WTC11 (cell line): ENCODE data around the gene C3. TPM values are rescaled to one million over a fixed set of nuclear protein-coding genes. Genes with fewer than 3 reads are reported as not detected.

Source experiments
- ATAC-seq: fragments of 200-7000 bp; cut with Tn5 transposase; 2 replicates; pipeline ENCODE4 v1.10.0; 2021; ENCODE audit warnings: mild to moderate bottlenecking, moderate library complexity
- CTCF ChIA-PET: fragments of 300-600 bp; sonication (Branson Sonifier 250); formaldehyde crosslinking; loops from one replicate; lab custom pipeline; 2021; ENCODE audit warnings: antibody characterized with exemption; lab: Charles Lee
- POLR2A ChIA-PET: fragments of 350-600 bp; sonication (Branson Sonifier 250); formaldehyde crosslinking; loops from one replicate; lab custom pipeline; 2021; ENCODE audit warnings: antibody characterized with exemption; lab: Charles Lee
- DNase-seq: peaks from one replicate; pipeline ENCODE4 v3.0.0; 2021; ENCODE audit warnings: low spot score
- H3K27ac Mint-ChIP-seq: 2 replicates; pipeline ENCODE4 v1.8.0; 2021; ENCODE audit warnings: mixed read lengths
- H3K27me3 Mint-ChIP-seq: 2 replicates; pipeline ENCODE4 v1.8.0; 2021; ENCODE audit warnings: low read depth, mild to moderate bottlenecking, moderate library complexity, mixed read lengths
- H3K36me3 Mint-ChIP-seq: 2 replicates; pipeline ENCODE4 v1.8.0; 2021; ENCODE audit warnings: mixed read lengths
- H3K4me1 Mint-ChIP-seq: 2 replicates; pipeline ENCODE4 v1.8.0; 2022; ENCODE audit warnings: mixed read lengths
- H3K4me3 Mint-ChIP-seq: 2 replicates; pipeline ENCODE4 v1.8.0; 2021; ENCODE audit warnings: mild to moderate bottlenecking, moderate library complexity, mixed read lengths
- H3K9me3 Mint-ChIP-seq: 2 replicates; pipeline ENCODE4 v1.8.0; 2021; ENCODE audit warnings: mixed read lengths
- CREM ChIP-seq: sonication (generic); formaldehyde crosslinking; IDR thresholded peaks from 2 replicates; pipeline ENCODE4 v1.8.1; 2022; ENCODE audit warnings: mild to moderate bottlenecking, missing genetic modification reagents, moderate library complexity
- EMX1 ChIP-seq: fragments of 250-450 bp; sonication (Bioruptor Pico); IDR thresholded peaks from 2 replicates; pipeline ENCODE4 v1.8.0; 2021; ENCODE audit warnings: mild to moderate bottlenecking
- GABPB1 ChIP-seq: sonication (generic); formaldehyde crosslinking; IDR thresholded peaks from 2 replicates; pipeline ENCODE4 v1.8.1; 2023; ENCODE audit warnings: mild to moderate bottlenecking, missing genetic modification reagents
- GRHL2 ChIP-seq: fragments of 250-450 bp; sonication (Bioruptor Pico); IDR thresholded peaks from 2 replicates; pipeline ENCODE4 v1.8.0; 2022; ENCODE audit warnings: mild to moderate bottlenecking, moderate library complexity; ENCODE audit not compliant: insufficient replicate concordance, severe bottlenecking
- GTF2I ChIP-seq: fragments of 250-450 bp; sonication (Bioruptor Pico); conservative IDR thresholded peaks from 2 replicates; pipeline ENCODE4 v1.4.0; 2021; ENCODE audit warnings: mild to moderate bottlenecking
- JAZF1 ChIP-seq: fragments of 250-450 bp; sonication (Bioruptor Pico); IDR thresholded peaks from 2 replicates; pipeline ENCODE4 v1.9.0; 2021; ENCODE audit warnings: moderate library complexity, mild to moderate bottlenecking, inconsistent platforms
- NFATC4 ChIP-seq: fragments of 250-450 bp; sonication (Bioruptor Pico); IDR thresholded peaks from 2 replicates; pipeline ENCODE4 v1.9.0; 2021; ENCODE audit warnings: mild to moderate bottlenecking
- RORB ChIP-seq: fragments of 250-450 bp; sonication (Bioruptor Pico); IDR thresholded peaks from 2 replicates; pipeline ENCODE4 v1.9.0; 2021; ENCODE audit warnings: mild to moderate bottlenecking
- SOX15 ChIP-seq: fragments of 250-450 bp; sonication (Bioruptor Pico); IDR thresholded peaks from 2 replicates; pipeline ENCODE4 v1.9.0; 2021; ENCODE audit warnings: mild to moderate bottlenecking
- SP1 ChIP-seq: sonication (generic); formaldehyde crosslinking; conservative IDR thresholded peaks from 2 replicates; pipeline ENCODE4 v1.8.1; 2022; ENCODE audit warnings: missing genetic modification reagents
- TCF7 ChIP-seq: sonication (generic); formaldehyde crosslinking; IDR thresholded peaks from 2 replicates; pipeline ENCODE4 v1.8.0; 2022; ENCODE audit warnings: mild to moderate bottlenecking, low read depth, missing genetic modification reagents, moderate library complexity
- ZNF121 ChIP-seq: sonication (generic); formaldehyde crosslinking; IDR thresholded peaks from 2 replicates; pipeline ENCODE4 v1.8.0; 2023; ENCODE audit warnings: missing genetic modification reagents
- ZNF232 ChIP-seq: sonication (generic); formaldehyde crosslinking; IDR thresholded peaks from 2 replicates; pipeline ENCODE4 v1.8.0; 2022; ENCODE audit warnings: mild to moderate bottlenecking, missing genetic modification reagents
- ZNF263 ChIP-seq: sonication (generic); formaldehyde crosslinking; IDR thresholded peaks from 2 replicates; pipeline ENCODE4 v1.8.1; 2022; ENCODE audit warnings: low read depth, mild to moderate bottlenecking, moderate library complexity, missing genetic modification reagents
- ZNF671 ChIP-seq: fragments of 250-450 bp; sonication (Bioruptor Pico); IDR thresholded peaks from 2 replicates; pipeline ENCODE4 v1.8.0; 2021; ENCODE audit warnings: mild to moderate bottlenecking
- total RNA-seq: library from RNA; stranded (reverse); gene quantifications from 3 replicates; pipeline ENCODE4 v1.2.3, GENCODE V29; 2021
- TF ChIP-seq, protein P1 (sequence below): sonication (generic); formaldehyde crosslinking; IDR thresholded peaks from 2 replicates; pipeline ENCODE4 v1.8.0; 2022; ENCODE audit warnings: missing genetic modification reagents
- TF ChIP-seq, protein P2 (sequence below): sonication (generic); formaldehyde crosslinking; IDR thresholded peaks from 2 replicates; pipeline ENCODE4 v1.8.0; 2023; ENCODE audit warnings: missing genetic modification reagents, mild to moderate bottlenecking, borderline replicate concordance
- TF ChIP-seq, protein P3 (sequence below): fragments of 200-600 bp; IDR thresholded peaks from 2 replicates; pipeline ENCODE4 v1.8.0; 2022; ENCODE audit warnings: antibody characterized with exemption
- TF ChIP-seq, protein P4 (sequence below): sonication (generic); formaldehyde crosslinking; IDR thresholded peaks from 2 replicates; pipeline ENCODE4 v1.8.0; 2022; ENCODE audit warnings: mild to moderate bottlenecking, missing genetic modification reagents
- TF ChIP-seq, protein P5 (sequence below): sonication (generic); formaldehyde crosslinking; IDR thresholded peaks from 2 replicates; pipeline ENCODE4 v1.8.0; 2022; ENCODE audit warnings: mild to moderate bottlenecking, missing genetic modification reagents

Gene C3
- total RNA-seq, 1 experiment from 2014 or later: 7.0 TPM

DNA sequence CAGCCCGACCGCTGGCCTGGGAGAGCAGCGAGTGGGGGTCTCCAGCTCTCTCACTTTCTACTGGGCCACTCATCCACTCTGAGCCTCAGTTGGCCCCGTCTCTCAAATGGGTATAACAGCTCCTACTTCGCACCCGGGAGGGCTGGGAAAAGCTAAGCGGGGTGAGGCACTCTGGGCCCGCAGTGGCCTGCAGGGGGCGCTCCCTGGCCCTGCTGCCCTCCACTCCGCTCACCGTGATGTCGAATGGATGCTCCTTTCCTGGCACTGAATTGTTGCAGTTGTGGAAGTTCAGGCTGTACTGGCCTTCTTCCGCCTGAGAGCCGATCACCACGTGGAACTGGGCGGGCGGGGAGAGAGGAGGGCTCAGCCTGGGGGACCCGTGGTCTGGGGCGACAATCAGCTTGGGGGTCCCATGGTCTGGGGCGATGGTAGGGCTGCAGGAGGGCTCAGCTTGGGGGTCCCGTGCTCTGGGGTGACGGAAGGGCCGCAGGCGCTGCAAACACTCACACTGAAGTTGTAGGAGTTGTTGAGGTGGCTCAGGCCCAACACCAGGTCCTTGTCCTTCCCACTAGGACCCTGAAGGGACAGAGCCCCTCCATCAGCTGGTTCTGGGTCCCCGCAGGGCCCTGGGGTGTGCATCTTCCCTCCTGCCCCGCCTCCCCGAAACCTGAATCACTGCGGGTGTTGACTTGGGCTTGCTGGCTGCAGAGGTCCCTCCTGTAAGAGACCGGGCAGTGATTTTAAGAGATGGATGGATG is 13.1 kb upstream of the C3 start:
- no peak overlapping the region for H3K27ac Mint-ChIP-seq
- DNase-seq: peak; percentile 55
- TF ChIP-seq RORB (CRISPR knock-in tag) (no peak), GTF2I (CRISPR knock-in tag) (peak; percentile 96), TCF7 (CRISPR knock-in tag) (no peak)
- TF ChIP-seq, protein P1, sequence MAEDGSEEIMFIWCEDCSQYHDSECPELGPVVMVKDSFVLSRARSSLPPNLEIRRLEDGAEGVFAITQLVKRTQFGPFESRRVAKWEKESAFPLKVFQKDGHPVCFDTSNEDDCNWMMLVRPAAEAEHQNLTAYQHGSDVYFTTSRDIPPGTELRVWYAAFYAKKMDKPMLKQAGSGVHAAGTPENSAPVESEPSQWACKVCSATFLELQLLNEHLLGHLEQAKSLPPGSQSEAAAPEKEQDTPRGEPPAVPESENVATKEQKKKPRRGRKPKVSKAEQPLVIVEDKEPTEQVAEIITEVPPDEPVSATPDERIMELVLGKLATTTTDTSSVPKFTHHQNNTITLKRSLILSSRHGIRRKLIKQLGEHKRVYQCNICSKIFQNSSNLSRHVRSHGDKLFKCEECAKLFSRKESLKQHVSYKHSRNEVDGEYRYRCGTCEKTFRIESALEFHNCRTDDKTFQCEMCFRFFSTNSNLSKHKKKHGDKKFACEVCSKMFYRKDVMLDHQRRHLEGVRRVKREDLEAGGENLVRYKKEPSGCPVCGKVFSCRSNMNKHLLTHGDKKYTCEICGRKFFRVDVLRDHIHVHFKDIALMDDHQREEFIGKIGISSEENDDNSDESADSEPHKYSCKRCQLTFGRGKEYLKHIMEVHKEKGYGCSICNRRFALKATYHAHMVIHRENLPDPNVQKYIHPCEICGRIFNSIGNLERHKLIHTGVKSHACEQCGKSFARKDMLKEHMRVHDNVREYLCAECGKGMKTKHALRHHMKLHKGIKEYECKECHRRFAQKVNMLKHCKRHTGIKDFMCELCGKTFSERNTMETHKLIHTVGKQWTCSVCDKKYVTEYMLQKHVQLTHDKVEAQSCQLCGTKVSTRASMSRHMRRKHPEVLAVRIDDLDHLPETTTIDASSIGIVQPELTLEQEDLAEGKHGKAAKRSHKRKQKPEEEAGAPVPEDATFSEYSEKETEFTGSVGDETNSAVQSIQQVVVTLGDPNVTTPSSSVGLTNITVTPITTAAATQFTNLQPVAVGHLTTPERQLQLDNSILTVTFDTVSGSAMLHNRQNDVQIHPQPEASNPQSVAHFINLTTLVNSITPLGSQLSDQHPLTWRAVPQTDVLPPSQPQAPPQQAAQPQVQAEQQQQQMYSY (CRISPR knock-in tag): no peak
- TF ChIP-seq, protein P2, sequence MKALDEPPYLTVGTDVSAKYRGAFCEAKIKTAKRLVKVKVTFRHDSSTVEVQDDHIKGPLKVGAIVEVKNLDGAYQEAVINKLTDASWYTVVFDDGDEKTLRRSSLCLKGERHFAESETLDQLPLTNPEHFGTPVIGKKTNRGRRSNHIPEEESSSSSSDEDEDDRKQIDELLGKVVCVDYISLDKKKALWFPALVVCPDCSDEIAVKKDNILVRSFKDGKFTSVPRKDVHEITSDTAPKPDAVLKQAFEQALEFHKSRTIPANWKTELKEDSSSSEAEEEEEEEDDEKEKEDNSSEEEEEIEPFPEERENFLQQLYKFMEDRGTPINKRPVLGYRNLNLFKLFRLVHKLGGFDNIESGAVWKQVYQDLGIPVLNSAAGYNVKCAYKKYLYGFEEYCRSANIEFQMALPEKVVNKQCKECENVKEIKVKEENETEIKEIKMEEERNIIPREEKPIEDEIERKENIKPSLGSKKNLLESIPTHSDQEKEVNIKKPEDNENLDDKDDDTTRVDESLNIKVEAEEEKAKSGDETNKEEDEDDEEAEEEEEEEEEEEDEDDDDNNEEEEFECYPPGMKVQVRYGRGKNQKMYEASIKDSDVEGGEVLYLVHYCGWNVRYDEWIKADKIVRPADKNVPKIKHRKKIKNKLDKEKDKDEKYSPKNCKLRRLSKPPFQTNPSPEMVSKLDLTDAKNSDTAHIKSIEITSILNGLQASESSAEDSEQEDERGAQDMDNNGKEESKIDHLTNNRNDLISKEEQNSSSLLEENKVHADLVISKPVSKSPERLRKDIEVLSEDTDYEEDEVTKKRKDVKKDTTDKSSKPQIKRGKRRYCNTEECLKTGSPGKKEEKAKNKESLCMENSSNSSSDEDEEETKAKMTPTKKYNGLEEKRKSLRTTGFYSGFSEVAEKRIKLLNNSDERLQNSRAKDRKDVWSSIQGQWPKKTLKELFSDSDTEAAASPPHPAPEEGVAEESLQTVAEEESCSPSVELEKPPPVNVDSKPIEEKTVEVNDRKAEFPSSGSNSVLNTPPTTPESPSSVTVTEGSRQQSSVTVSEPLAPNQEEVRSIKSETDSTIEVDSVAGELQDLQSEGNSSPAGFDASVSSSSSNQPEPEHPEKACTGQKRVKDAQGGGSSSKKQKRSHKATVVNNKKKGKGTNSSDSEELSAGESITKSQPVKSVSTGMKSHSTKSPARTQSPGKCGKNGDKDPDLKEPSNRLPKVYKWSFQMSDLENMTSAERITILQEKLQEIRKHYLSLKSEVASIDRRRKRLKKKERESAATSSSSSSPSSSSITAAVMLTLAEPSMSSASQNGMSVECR: no peak
- TF ChIP-seq, protein P3, sequence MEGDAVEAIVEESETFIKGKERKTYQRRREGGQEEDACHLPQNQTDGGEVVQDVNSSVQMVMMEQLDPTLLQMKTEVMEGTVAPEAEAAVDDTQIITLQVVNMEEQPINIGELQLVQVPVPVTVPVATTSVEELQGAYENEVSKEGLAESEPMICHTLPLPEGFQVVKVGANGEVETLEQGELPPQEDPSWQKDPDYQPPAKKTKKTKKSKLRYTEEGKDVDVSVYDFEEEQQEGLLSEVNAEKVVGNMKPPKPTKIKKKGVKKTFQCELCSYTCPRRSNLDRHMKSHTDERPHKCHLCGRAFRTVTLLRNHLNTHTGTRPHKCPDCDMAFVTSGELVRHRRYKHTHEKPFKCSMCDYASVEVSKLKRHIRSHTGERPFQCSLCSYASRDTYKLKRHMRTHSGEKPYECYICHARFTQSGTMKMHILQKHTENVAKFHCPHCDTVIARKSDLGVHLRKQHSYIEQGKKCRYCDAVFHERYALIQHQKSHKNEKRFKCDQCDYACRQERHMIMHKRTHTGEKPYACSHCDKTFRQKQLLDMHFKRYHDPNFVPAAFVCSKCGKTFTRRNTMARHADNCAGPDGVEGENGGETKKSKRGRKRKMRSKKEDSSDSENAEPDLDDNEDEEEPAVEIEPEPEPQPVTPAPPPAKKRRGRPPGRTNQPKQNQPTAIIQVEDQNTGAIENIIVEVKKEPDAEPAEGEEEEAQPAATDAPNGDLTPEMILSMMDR: peak; percentile 63; the same call in 1 of the 2 replicates
- CTCF ChIA-PET: interaction anchor here (0.6 to 1.9 kb wide), 18 partner anchors 9 to 336 kb away, joined by 3 to 10 read pairs (median 4); partner anchors contain the start of genes C3 and ZNF557
- no peak for ATAC-seq
- no peaks in the 10 kb centered on the region for H3K9me3 Mint-ChIP-seq
- H3K4me3 Mint-ChIP-seq: no peak overlapping the region
- H3K27me3 Mint-ChIP-seq: no peaks in the 10 kb centered on the region
- POLR2A ChIA-PET: interaction anchor here (0.6 to 1.0 kb wide), 2 partner anchors 19 to 68 kb away, joined by 3 to 6 read pairs; no protein-coding TSS in a partner anchor
- peaks cover 28% of the 10 kb centered on the region for H3K4me1 Mint-ChIP-seq
- H3K36me3 Mint-ChIP-seq: peaks cover 9% of the 10 kb centered on the region

DNA sequence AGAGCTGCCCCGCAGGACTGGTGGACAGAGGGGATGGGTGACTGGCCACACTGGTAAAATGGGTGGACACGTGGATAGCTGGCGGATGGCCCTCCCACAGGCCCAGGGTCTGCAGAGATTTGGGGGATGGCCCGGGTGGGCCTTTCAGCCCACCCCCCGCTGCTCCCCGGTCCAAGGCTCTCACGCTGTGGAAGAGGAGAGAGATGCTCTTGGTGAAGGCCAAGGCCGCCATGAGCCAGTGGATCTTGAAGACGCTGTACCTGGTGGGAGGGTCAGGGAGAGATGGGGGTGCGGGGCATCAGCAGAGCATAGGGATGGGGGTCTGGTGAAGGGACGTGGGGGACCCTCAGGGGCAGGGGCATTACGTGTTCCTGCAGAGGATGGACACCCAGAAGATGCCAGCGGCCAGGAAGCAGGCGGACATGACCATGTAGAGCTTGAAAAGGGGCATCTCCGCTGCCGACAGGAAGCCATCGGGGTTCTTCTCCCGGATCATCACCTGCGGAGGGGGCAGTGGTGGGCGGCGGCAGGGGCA is 12.4 kb upstream of the C3 start:
- Mint-ChIP-seq H3K4me3 (no peak overlapping the region), H3K9me3 (no peaks in the 10 kb centered on the region), H3K4me1 (peaks cover 21% of the 10 kb centered on the region), H3K27me3 (no peaks in the 10 kb centered on the region), H3K36me3 (peaks cover 9% of the 10 kb centered on the region), H3K27ac (no peak overlapping the region)
- ChIA-PET POLR2A (interaction anchor here (0.6 to 1.0 kb wide), 2 partner anchors 20 to 68 kb away, joined by 3 to 6 read pairs; no protein-coding TSS in a partner anchor), CTCF (interaction anchor here (0.6 to 1.9 kb wide), 16 partner anchors 8 to 336 kb away, joined by 3 to 10 read pairs (median 5); partner anchors contain the start of genes C3 and ZNF557)
- TF ChIP-seq GRHL2 (CRISPR knock-in tag) (no peak), SOX15 (CRISPR knock-in tag) (no peak), ZNF121 (no peak), GABPB1 (CRISPR knock-in tag) (no peak), ZNF232 (no peak), SP1 (CRISPR knock-in tag) (no peak), CREM (CRISPR knock-in tag) (no peak), RORB (CRISPR knock-in tag) (no peak), NFATC4 (CRISPR knock-in tag) (no peak), ZNF671 (CRISPR knock-in tag) (no peak), EMX1 (no peak), JAZF1 (CRISPR knock-in tag) (no peak), TCF7 (CRISPR knock-in tag) (no peak), ZNF263 (no peak)
- TF ChIP-seq, protein P4, sequence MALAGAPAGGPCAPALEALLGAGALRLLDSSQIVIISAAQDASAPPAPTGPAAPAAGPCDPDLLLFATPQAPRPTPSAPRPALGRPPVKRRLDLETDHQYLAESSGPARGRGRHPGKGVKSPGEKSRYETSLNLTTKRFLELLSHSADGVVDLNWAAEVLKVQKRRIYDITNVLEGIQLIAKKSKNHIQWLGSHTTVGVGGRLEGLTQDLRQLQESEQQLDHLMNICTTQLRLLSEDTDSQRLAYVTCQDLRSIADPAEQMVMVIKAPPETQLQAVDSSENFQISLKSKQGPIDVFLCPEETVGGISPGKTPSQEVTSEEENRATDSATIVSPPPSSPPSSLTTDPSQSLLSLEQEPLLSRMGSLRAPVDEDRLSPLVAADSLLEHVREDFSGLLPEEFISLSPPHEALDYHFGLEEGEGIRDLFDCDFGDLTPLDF: no peak
- TF ChIP-seq, protein P5, sequence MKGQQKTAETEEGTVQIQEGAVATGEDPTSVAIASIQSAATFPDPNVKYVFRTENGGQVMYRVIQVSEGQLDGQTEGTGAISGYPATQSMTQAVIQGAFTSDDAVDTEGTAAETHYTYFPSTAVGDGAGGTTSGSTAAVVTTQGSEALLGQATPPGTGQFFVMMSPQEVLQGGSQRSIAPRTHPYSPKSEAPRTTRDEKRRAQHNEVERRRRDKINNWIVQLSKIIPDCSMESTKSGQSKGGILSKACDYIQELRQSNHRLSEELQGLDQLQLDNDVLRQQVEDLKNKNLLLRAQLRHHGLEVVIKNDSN (CRISPR knock-in tag): no peak
- no peak for DNase-seq
- no peak for ATAC-seq
